Vagina (tissue), 2 donors: ENCODE measurements around the gene CRYGA. TPM values are rescaled to one million over a fixed set of nuclear protein-coding genes. Genes with fewer than 3 reads are reported as not detected.

Experiments used
- DNase-seq, 2 donors: peaks; one replicate each; pipeline ENCODE4 v3.0.0-alpha.2; 2017; ENCODE audit errors: extremely low spot score in 2 of 2
- H3K27ac ChIP-seq: fragments of 200-600 bp; sonication (generic); one replicate; pipeline ENCODE4 v1.5.1; 2019
- H3K27me3 ChIP-seq: fragments of 200-600 bp; sonication (generic); one replicate; pipeline ENCODE4 v1.5.1; 2019
- H3K36me3 ChIP-seq, 2 donors: fragments of 200-600 bp; sonication (generic); one replicate each; pipeline ENCODE4 v1.5.1; 2017 to 2019
- H3K4me1 ChIP-seq: fragments of 200-600 bp; sonication (generic); one replicate; pipeline ENCODE4 v1.5.1; 2019
- H3K4me3 ChIP-seq, 2 donors: fragments of 200-600 bp; sonication (generic); 1 replicate in 1 of 2; 2 replicates in 1 of 2; pipeline ENCODE4 v1.5.1; 2016 to 2019
- H3K9me3 ChIP-seq: fragments of 200-600 bp; sonication (generic); one replicate; pipeline ENCODE4 v1.5.1; 2019
- CTCF ChIP-seq, 3 experiments: fragments of 450-650 bp in 2 of 3; fragments of 200-600 bp in 1 of 3; sonication (generic) in 1 of 3; IDR thresholded peaks; one replicate each; pipeline ENCODE4 v1.5.1; 2017 to 2019; ENCODE audit warnings: antibody characterized with exemption in 3 of 3, mild to moderate bottlenecking in 2 of 3, moderate library complexity in 2 of 3
- POLR2A ChIP-seq, 2 donors: fragments of 450-650 bp; IDR thresholded peaks; one replicate each; pipeline ENCODE4 v1.6.1; 2017; ENCODE audit warnings: antibody characterized with exemption in 2 of 2, mild to moderate bottlenecking in 2 of 2, moderate library complexity in 2 of 2
- POLR2AphosphoS5 ChIP-seq, 2 donors: sonication (generic); formaldehyde crosslinking; IDR thresholded peaks; one replicate each; pipeline ENCODE4 v1.9.0; 2017; ENCODE audit warnings: antibody characterized with exemption in 2 of 2, mild to moderate bottlenecking in 2 of 2, low read depth in 1 of 2; ENCODE audit not compliant: insufficient read depth in 1 of 2
- intact Hi-C: fragments of 100-400 bp; cut with DNase I; formaldehyde crosslinking; loops from one replicate; pipeline ENCODE4 v1.15.1; 2023
- total RNA-seq: library from RNA; depleted of rRNA; stranded (reverse); fragments of >200 nt; gene quantifications from one replicate; pipeline ENCODE4 v1.2.3, GENCODE V29; 2016

The CRYGA gene
- total RNA-seq, 1 donor from 2014 or later: not detected

- no peaks in the 10 kb centered on the region for H3K9me3 ChIP-seq
- H3K27ac ChIP-seq: no peak overlapping the region
- no peaks in the 10 kb centered on the region for H3K4me1 ChIP-seq
- intact Hi-C loops: no loop called here
- no peaks in the 10 kb centered on the region for H3K36me3 ChIP-seq
- DNase-seq: no peak
- H3K27me3 ChIP-seq: no peaks in the 10 kb centered on the region
- TF ChIP-seq POLR2A (IDR thresholded peaks at IDR 0.05) (no peak), CTCF (IDR thresholded peaks at IDR 0.05) (no peak), POLR2AphosphoS5 (IDR thresholded peaks at IDR 0.05; ENCODE audit: insufficient read depth in 1 of 2, low read depth in 1 of 2) (no peak)
- H3K4me3 ChIP-seq: no peak overlapping the region
Observed at GRCh38 chr2:208164951-208165755, 1.8 kb upstream of the CRYGA start.

GRCh38 chr2:208156439-208156838, 7.0 kb downstream of the CRYGA start:
- no peaks in the 10 kb centered on the region for H3K9me3 ChIP-seq
- TF ChIP-seq POLR2AphosphoS5 (IDR thresholded peaks at IDR 0.05; ENCODE audit: insufficient read depth in 1 of 2, low read depth in 1 of 2) (no peak), POLR2A (IDR thresholded peaks at IDR 0.05) (no peak), CTCF (IDR thresholded peaks at IDR 0.05) (no peak)

GRCh38 chr2:208153156-208153555, 10.2 kb downstream of the CRYGA start:
- Histone ChIP-seq H3K9me3 (no peaks in the 10 kb centered on the region), H3K36me3 (no peaks in the 10 kb centered on the region), H3K27me3 (no peaks in the 10 kb centered on the region), H3K4me1 (no peaks in the 10 kb centered on the region), H3K27ac (no peak overlapping the region), H3K4me3 (no peak overlapping the region)
- no peak for TF ChIP-seq POLR2A (IDR thresholded peaks at IDR 0.05)
- TF ChIP-seq POLR2AphosphoS5 (IDR thresholded peaks at IDR 0.05; ENCODE audit: insufficient read depth in 1 of 2, low read depth in 1 of 2): no peak
- no peak for TF ChIP-seq CTCF (IDR thresholded peaks at IDR 0.05)
- intact Hi-C loops: no loop called here
- no peak for DNase-seq

More at GRCh38 chr2:208156439-208156838, 7.0 kb downstream of the CRYGA start:
- Histone ChIP-seq H3K27ac (no peak overlapping the region), H3K4me3 (no peak overlapping the region), H3K4me1 (no peaks in the 10 kb centered on the region), H3K36me3 (no peaks in the 10 kb centered on the region), H3K27me3 (no peaks in the 10 kb centered on the region)
- DNase-seq: no peak
- intact Hi-C loops: no loop called here

GRCh38 chr2:208150956-208151355, 12.4 kb downstream of the CRYGA start:
- no peak overlapping the region for H3K27ac ChIP-seq
- no peak for DNase-seq
- no peak for TF ChIP-seq POLR2AphosphoS5 (IDR thresholded peaks at IDR 0.05; ENCODE audit: insufficient read depth in 1 of 2, low read depth in 1 of 2)
- no peak for TF ChIP-seq POLR2A (IDR thresholded peaks at IDR 0.05)
- no peak for TF ChIP-seq CTCF (IDR thresholded peaks at IDR 0.05)
- intact Hi-C loops: no loop called here
- H3K9me3 ChIP-seq: no peaks in the 10 kb centered on the region
- no peaks in the 10 kb centered on the region for H3K27me3 ChIP-seq
- no peak overlapping the region for H3K4me3 ChIP-seq
- H3K36me3 ChIP-seq: no peaks in the 10 kb centered on the region
- H3K4me1 ChIP-seq: no peaks in the 10 kb centered on the region

- no peak for TF ChIP-seq POLR2A (IDR thresholded peaks at IDR 0.05)
- no peak for TF ChIP-seq POLR2AphosphoS5 (IDR thresholded peaks at IDR 0.05; ENCODE audit: insufficient read depth in 1 of 2, low read depth in 1 of 2)
- no peak for TF ChIP-seq CTCF (IDR thresholded peaks at IDR 0.05)
- H3K36me3 ChIP-seq: no peaks in the 10 kb centered on the region
- intact Hi-C loops: no loop called here
- H3K27ac ChIP-seq: no peak overlapping the region
- H3K27me3 ChIP-seq: no peaks in the 10 kb centered on the region
- H3K9me3 ChIP-seq: no peaks in the 10 kb centered on the region
- DNase-seq: no peak
- no peaks in the 10 kb centered on the region for H3K4me1 ChIP-seq
- H3K4me3 ChIP-seq: no peak overlapping the region
Observed at GRCh38 chr2:208150094-208150493, 13.3 kb downstream of the CRYGA start.
